ENCODE data around the gene DGKD.

The DGKD gene

DNA sequence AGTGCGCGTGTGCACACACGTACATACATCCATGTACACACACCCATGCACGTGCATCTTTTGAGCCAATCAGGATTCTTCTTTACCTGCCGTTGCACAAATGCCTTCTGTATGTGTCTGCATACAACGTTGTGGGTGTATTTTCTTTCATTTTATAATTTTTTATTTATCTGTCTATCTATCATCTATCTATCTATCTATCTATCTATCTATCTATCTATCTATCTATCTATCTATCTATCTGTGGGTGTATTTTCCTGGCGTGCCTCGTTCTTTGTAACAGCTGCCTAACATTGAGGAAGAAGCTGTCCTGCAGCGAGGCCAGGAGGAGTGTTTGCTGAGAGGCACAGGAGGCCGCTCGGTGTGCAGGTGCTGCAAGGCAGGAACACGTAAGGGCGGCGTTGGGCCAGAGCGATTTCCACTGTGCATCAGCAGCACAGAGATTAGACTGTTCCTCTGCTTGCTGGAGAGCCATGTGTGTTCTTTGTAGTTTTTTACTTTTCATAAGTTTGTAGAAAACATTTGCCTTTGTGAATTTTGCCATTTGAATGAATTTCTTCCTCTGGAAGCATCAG is 84.4 kb downstream of the DGKD start:
- no peak for DNase-seq (ENCODE audit: low spot score)
- TF ChIP-seq, protein P1, sequence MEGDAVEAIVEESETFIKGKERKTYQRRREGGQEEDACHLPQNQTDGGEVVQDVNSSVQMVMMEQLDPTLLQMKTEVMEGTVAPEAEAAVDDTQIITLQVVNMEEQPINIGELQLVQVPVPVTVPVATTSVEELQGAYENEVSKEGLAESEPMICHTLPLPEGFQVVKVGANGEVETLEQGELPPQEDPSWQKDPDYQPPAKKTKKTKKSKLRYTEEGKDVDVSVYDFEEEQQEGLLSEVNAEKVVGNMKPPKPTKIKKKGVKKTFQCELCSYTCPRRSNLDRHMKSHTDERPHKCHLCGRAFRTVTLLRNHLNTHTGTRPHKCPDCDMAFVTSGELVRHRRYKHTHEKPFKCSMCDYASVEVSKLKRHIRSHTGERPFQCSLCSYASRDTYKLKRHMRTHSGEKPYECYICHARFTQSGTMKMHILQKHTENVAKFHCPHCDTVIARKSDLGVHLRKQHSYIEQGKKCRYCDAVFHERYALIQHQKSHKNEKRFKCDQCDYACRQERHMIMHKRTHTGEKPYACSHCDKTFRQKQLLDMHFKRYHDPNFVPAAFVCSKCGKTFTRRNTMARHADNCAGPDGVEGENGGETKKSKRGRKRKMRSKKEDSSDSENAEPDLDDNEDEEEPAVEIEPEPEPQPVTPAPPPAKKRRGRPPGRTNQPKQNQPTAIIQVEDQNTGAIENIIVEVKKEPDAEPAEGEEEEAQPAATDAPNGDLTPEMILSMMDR (IDR thresholded peaks at IDR 0.05; ENCODE audit: extremely low read depth, missing control alignments): no peak

DNA sequence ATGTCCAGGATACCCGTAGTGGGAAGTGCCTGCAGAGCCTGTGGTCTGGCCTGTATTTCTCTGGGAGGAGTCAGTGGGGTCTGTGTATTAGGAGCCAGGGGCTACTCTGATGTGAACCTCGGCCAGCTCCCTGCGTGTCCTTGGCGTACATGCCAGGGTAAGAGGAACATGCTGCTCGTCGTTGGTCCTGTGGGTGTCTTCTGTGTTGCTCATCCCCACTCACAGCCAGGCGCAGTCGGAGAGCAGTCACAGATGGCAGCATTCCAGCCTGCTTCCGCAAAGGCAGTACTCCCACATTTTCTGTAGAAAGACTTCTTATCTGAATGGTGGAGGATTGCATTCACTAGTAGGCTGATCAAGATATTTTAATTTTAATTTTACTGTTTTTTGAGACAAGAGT is 84.9 kb downstream of the DGKD start:
- DNase-seq (ENCODE audit: low spot score): no peak
- TF ChIP-seq, protein P1 (IDR thresholded peaks at IDR 0.05; ENCODE audit: extremely low read depth, missing control alignments): no peak

DNA sequence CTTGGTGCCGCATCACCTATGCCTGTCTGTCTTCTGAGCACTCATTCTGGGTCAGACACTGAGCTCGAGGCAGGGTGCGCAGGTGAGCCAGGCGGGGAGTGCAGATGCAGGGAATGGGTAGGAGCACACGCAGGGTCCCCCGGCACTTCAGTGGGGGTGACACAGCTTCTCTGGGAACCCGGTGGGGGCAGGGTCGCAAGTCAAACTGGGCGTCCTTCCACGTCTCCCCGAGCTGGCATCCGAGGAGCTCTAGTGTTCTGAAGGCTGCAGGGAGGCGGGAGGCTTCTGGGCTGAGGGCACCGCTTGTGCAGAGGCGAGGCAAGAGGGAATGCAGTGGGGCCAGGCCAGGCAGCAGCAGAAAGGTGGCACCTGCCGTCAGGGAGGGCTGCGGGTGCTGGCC is 86.0 kb downstream of the DGKD start:
- DNase-seq (ENCODE audit: low spot score): no peak
- TF ChIP-seq, protein P1 (IDR thresholded peaks at IDR 0.05; ENCODE audit: extremely low read depth, missing control alignments): no peak

DNA sequence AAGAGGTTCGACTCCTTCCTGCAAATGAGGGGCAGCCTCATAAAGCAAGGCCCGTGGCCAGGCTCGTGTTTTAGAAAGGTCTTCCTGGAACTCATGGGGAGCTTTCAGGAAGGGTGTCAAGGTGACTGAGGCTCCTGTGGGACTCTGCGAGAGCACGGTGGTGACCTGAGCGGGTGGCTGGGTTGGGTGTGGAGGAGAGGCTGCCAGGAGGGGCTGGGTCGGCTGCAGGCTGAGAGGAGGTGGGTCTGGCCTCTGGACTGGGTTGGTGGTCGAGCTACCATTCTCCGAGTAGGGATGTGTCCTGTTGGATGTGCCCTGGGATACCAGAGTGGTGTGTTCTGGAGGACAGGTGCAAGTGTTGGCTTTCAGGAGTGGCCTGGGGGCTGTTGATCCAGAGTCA is 86.4 kb downstream of the DGKD start:
- no peak for DNase-seq (ENCODE audit: low spot score)
- TF ChIP-seq, protein P1 (IDR thresholded peaks at IDR 0.05; ENCODE audit: extremely low read depth, missing control alignments): no peak

DNA sequence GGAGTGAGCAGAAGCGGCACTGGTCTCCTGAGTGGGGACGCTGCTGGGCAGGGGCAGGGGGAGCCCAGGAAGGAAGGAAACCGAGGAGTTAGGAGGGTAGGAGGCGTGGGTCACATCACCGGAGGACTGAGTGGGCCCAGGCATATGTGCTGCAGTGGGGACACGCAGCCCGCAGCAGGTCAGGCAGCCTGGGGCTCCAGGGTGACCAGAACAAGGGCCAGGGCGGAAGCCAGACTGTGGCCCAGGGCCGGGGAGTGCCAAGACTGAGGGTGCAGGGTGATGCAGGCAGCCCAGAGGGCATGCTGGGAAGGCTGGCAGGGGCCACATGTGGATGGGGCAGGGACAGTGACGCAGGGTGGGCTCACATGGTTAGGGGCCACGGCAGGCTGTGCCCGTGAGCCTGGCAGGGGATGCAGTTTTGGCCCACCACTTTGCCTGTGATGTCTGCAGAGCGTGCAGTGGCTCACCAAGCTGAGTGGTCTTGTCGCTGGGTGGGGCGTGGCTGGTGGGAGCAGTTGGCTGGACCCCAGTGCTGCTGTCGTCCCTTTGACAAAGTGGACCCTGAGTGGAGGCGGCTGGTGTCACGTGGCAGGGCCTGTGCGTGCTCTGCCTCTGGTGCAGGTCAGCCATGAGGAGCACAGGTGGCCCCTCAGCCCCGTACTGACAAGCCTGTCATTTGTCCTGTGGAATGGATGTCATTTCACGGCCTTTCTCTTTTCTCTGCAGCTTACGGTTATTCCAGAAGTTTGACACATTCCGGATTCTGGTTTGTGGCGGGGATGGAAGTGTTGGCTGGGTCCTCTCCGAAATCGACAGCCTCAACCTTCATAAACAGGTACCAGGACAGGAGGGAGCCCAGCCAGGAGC is 87.1 kb downstream of the DGKD start:
- TF ChIP-seq, protein P1 (IDR thresholded peaks at IDR 0.05; ENCODE audit: extremely low read depth, missing control alignments): no peak

DNA sequence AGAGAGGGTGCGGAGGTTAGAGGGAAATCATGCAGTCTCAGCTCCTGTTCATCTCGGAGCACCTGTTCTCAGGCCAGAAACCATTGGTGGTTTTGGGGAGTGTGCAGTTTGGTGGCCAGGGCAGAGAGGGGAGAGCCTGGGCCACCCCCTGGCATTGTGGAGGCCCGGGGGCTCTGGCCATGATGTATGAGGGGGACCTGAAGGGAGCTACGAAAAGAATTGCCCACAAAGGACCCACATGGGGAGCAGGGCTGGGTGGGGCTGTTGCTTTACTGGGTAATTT is 87.7 kb downstream of the DGKD start:
- no peak for DNase-seq (ENCODE audit: low spot score)

More for the DNA sequence above, 87.1 kb downstream of the DGKD start:
- no peak for DNase-seq (ENCODE audit: low spot score)

More for the DNA sequence above, 87.7 kb downstream of the DGKD start:
- TF ChIP-seq, protein P1 (IDR thresholded peaks at IDR 0.05; ENCODE audit: extremely low read depth, missing control alignments): no peak

Data from GM20000 (cell line).